HCT116 (cell line): ENCODE data around the gene DTWD1. TPM values are rescaled to one million over a fixed set of nuclear protein-coding genes. Genes with fewer than 3 reads are reported as not detected.

ENCODE experiments used
- ATAC-seq: fragments of 200-7000 bp; cut with Tn5 transposase; 2 replicates; pipeline ENCODE4 v1.9.1; 2020; ENCODE audit warnings: mild to moderate bottlenecking, moderate library complexity
- BruUV-seq: library from RNA; stranded (reverse); fragments of 400-500 nt; replicated peaks from 2 replicates; lab custom pipeline; 2021; lab: Mats Ljungman, UMichigan
- CTCF ChIA-PET: fragments of 300-600 bp; sonication (Branson Sonifier 250); formaldehyde crosslinking; loops from one replicate; lab custom pipeline; 2021; ENCODE audit warnings: antibody characterized with exemption; lab: Charles Lee
- POLR2A ChIA-PET: fragments of 300-600, 350-600 bp; sonication (Branson Sonifier 250); formaldehyde crosslinking; loops from one replicate; lab custom pipeline; 2021; ENCODE audit warnings: antibody characterized with exemption; lab: Charles Lee
- RAD21 ChIA-PET, 2 experiments: fragments of 300-600 bp; sonication (Branson Sonifier 250); formaldehyde crosslinking; loops; one replicate each; lab custom pipeline; 2023; ENCODE audit warnings: low total read pairs in 2 of 2; ENCODE audit not compliant: uncharacterized antibody in 2 of 2, unreplicated experiment in 2 of 2, low non-redundant PET in 1 of 2; lab: Charles Lee
- DNase-seq: peaks from one replicate; pipeline ENCODE4 v3.0.0-alpha.2; 2010; ENCODE audit warnings: low read depth, low spot score
- H2AFZ ChIP-seq: fragments of 200-600 bp; shearing (Covaris generic), sonication (generic); 2 replicates; pipeline ENCODE4 v1.6.1; 2017; ENCODE audit warnings: low read depth, mixed run types, mixed read lengths, antibody characterized with exemption, low read length; ENCODE audit not compliant: poor library complexity, severe bottlenecking
- H3K27ac ChIP-seq: 2 replicates; pipeline ENCODE4 v1.5.1; 2012; ENCODE audit warnings: low read depth, low read length
- H3K27me3 ChIP-seq: fragments of 200-600 bp; sonication (generic); 2 replicates; pipeline ENCODE4 v1.6.1; 2016; ENCODE audit warnings: mixed run types, low read length, mixed read lengths; ENCODE audit not compliant: insufficient read depth
- H3K36me3 ChIP-seq, 2 experiments: fragments of 200-500 bp in 1 of 2; fragments of 200-600 bp in 1 of 2; sonication (Bioruptor generic) in 1 of 2; sonication (generic) in 1 of 2; 2 replicates each; pipeline versions ENCODE4 v1.5.1 to v1.6.1; 2014 to 2016; ENCODE audit warnings: low read length in 2 of 2, inconsistent platforms in 1 of 2, mixed read lengths in 1 of 2, mixed run types in 1 of 2; ENCODE audit not compliant: insufficient read depth in 2 of 2, control insufficient read depth in 1 of 2
- H3K4me1 ChIP-seq, 2 experiments: fragments of 200-600 bp in 1 of 2; sonication (generic) in 1 of 2; 2 replicates each; pipeline versions ENCODE4 v1.5.1 to v1.6.1; 2012 to 2017; ENCODE audit warnings: low read length in 2 of 2, inconsistent platforms in 1 of 2, mild to moderate bottlenecking in 1 of 2, mixed read lengths in 1 of 2, mixed run types in 1 of 2, moderate library complexity in 1 of 2; ENCODE audit not compliant: insufficient read depth in 2 of 2, control insufficient read depth in 1 of 2
- H3K4me2 ChIP-seq: fragments of 200-600 bp; sonication (generic); 2 replicates; pipeline ENCODE4 v1.6.1; 2017; ENCODE audit warnings: mixed run types, low read length, mixed read lengths
- H3K4me3 ChIP-seq, 2 experiments: fragments of 200-600 bp in 1 of 2; sonication (generic) in 1 of 2; replicated peaks in 1 of 2; 2 replicates each; pipeline ENCODE4 v1.5.1; 2011 to 2016; ENCODE audit warnings: low read length in 2 of 2, control low read depth in 1 of 2, low read depth in 1 of 2, mild to moderate bottlenecking in 1 of 2, mixed read lengths in 1 of 2, mixed run types in 1 of 2
- H3K79me2 ChIP-seq: fragments of 200-600 bp; sonication (generic); 2 replicates; pipeline ENCODE4 v1.6.1; 2017; ENCODE audit warnings: mild to moderate bottlenecking, mixed run types, low read length, moderate library complexity, mixed read lengths; ENCODE audit not compliant: insufficient read depth
- H3K9ac ChIP-seq: fragments of 200-600 bp; sonication (generic); 2 replicates; pipeline ENCODE4 v1.6.1; 2016; ENCODE audit warnings: low read length, mixed read lengths
- H3K9me2 ChIP-seq: fragments of 200-600 bp; sonication (generic), shearing (Covaris generic); 2 replicates; pipeline ENCODE4 v1.6.1; 2017; ENCODE audit warnings: mixed run types, mild to moderate bottlenecking, moderate library complexity; ENCODE audit not compliant: insufficient read depth
- H3K9me3 ChIP-seq, 2 experiments: fragments of 200-500 bp in 1 of 2; fragments of 200-600 bp in 1 of 2; sonication (Bioruptor generic) in 1 of 2; sonication (generic) in 1 of 2; 2 replicates each; pipeline ENCODE4 v1.6.1; 2014 to 2017; ENCODE audit warnings: low read length in 2 of 2, mixed read lengths in 2 of 2, inconsistent platforms in 1 of 2, low read depth in 1 of 2, mild to moderate bottlenecking in 1 of 2, mixed run types in 1 of 2, moderate library complexity in 1 of 2; ENCODE audit not compliant: control insufficient read depth in 1 of 2, insufficient read depth in 1 of 2
- H4K20me1 ChIP-seq: fragments of 200-600 bp; sonication (generic), shearing (Covaris generic); 2 replicates; pipeline ENCODE4 v1.6.1; 2017; ENCODE audit warnings: mixed run types, mild to moderate bottlenecking, moderate library complexity; ENCODE audit not compliant: insufficient read depth
- CBX3 ChIP-seq: IDR thresholded peaks from 2 replicates; pipeline ENCODE4 v1.6.1; 2012; ENCODE audit warnings: low read depth
- EZH2 ChIP-seq: fragments of 200-600 bp; sonication (generic); IDR thresholded peaks from 2 replicates; pipeline ENCODE4 v1.6.1; 2017; ENCODE audit warnings: antibody characterized with exemption, mixed run types
- EZH2phosphoT487 ChIP-seq: fragments of 200-600 bp; IDR thresholded peaks from 2 replicates; pipeline ENCODE4 v1.6.1; 2018; ENCODE audit warnings: antibody characterized with exemption, borderline replicate concordance
- POLR2A ChIP-seq: IDR thresholded peaks from 2 replicates; pipeline ENCODE4 v1.7.0; 2011; ENCODE audit warnings: borderline replicate concordance; ENCODE audit not compliant: insufficient read depth, insufficient read length; ENCODE audit errors: extremely low read depth
- POLR2AphosphoS5 ChIP-seq: IDR thresholded peaks from 2 replicates; pipeline ENCODE4 v1.6.1; 2011; ENCODE audit warnings: mild to moderate bottlenecking, low read depth, low read length, moderate library complexity
- ZFX ChIP-seq: fragments of 450-650 bp; IDR thresholded peaks from 2 replicates; pipeline ENCODE4 v1.6.1; 2017
- intact Hi-C: fragments of 100-400 bp; cut with micrococcal nuclease; formaldehyde crosslinking; loops from 2 replicates; pipeline ENCODE4 v1.10.0; 2022
- total RNA-seq: library from RNA; stranded (reverse); gene quantifications from one replicate; pipeline ENCODE4 v1.2.1, GENCODE V29; 2021; ENCODE audit not compliant: unreplicated experiment

DTWD1 gene
- total RNA-seq, 1 experiment from 2014 or later: 34.5 TPM

DNA sequence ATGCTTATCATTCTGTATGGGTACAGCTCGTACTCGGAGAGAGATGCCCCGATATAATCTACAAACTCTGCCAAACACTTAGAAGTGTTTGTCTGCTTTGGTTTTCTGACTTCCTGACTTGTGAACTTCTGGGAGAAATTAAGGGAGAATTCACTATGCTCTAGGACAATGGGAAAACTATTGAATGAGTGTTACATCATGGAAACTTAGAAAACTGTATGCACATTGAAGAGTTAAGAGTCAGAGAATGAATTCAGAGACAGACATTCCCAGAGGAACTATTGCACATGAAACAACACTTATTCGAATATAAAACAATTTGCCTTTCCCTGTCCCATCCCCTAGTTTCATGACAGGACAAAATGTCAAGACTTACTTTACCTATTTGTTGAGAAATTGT, 57.8 kb downstream of the DTWD1 start:
- Histone ChIP-seq H3K79me2 (no peaks in the 10 kb centered on the region), H3K36me3 (no peaks in the 10 kb centered on the region), H3K27ac (no peak overlapping the region), H3K9me2 (no peaks in the 10 kb centered on the region), H3K9ac (no peak overlapping the region), H3K4me2 (no peak overlapping the region), H4K20me1 (no peaks in the 10 kb centered on the region), H3K4me1 (peaks cover 3 to 7% of the 10 kb centered on the region in 2 experiments; a peak in 1 of 4 replicates), H3K9me3 (no peaks in the 10 kb centered on the region), H2AFZ (no peak overlapping the region), H3K27me3 (no peaks in the 10 kb centered on the region), H3K4me3 (no peak overlapping the region)
- intact Hi-C loops: no loop called here
- DNase-seq (no peak), ATAC-seq (no peak)
- no peak for TF ChIP-seq CBX3
- no peak for TF ChIP-seq EZH2
- TF ChIP-seq EZH2phosphoT487: no peak
- no peak for TF ChIP-seq POLR2A
- ChIA-PET CTCF (no interaction called here), POLR2A (no interaction called here), RAD21 (no interaction called here)
- BruUV-seq: no TSS peak

GRCh38 chr15:49686599-49686998, 65.8 kb downstream of the DTWD1 start:
- Histone ChIP-seq H3K79me2 (no peaks in the 10 kb centered on the region), H3K4me1 (no peaks in the 10 kb centered on the region), H3K9me3 (no peaks in the 10 kb centered on the region), H2AFZ (no peak overlapping the region), H3K4me2 (no peak overlapping the region), H3K9ac (no peak overlapping the region), H3K27me3 (no peaks in the 10 kb centered on the region), H3K9me2 (no peaks in the 10 kb centered on the region), H3K4me3 (no peak overlapping the region), H3K27ac (no peak overlapping the region), H4K20me1 (no peaks in the 10 kb centered on the region), H3K36me3 (no peaks in the 10 kb centered on the region)
- no TSS peak for BruUV-seq
- ChIA-PET POLR2A (no interaction called here), CTCF (no interaction called here), RAD21 (no interaction called here)
- no peak for ATAC-seq
- intact Hi-C loops: no loop called here
- DNase-seq: no peak
- TF ChIP-seq POLR2A (no peak), ZFX (no peak), POLR2AphosphoS5 (no peak), EZH2 (no peak)
